GM12878 (cell line): ENCODE data around the gene S100A16.

Experiments
- CEBPB ChIP-seq, 2 experiments: fragments of 150-350 bp in 1 of 2; IDR thresholded peaks; 2 replicates each; pipeline ENCODE4 v1.6.1; 2012 to 2014; ENCODE audit warnings: low read depth in 2 of 2, low read length in 2 of 2, borderline replicate concordance in 1 of 2, inconsistent platforms in 1 of 2
- CREB1 ChIP-seq: IDR thresholded peaks from 2 replicates; pipeline ENCODE4 v1.6.1; 2012; ENCODE audit warnings: low read depth, mild to moderate bottlenecking, inconsistent platforms
- CTCF ChIP-seq, 3 experiments: IDR thresholded peaks in 2 of 3; conservative IDR thresholded peaks in 1 of 3; 2 replicates each; pipeline ENCODE4 v1.5.1; 2011; ENCODE audit warnings: low read depth in 3 of 3, low read length in 3 of 3, mild to moderate bottlenecking in 3 of 3, control low read depth in 2 of 3, moderate library complexity in 2 of 3, inconsistent platforms in 1 of 3, mixed read lengths in 1 of 3; ENCODE audit not compliant: control insufficient read depth in 2 of 3, insufficient read depth in 1 of 3; ENCODE audit errors: extremely low read depth in 1 of 3
- E2F4 ChIP-seq: IDR thresholded peaks from 2 replicates; pipeline ENCODE4 v1.6.1; 2012; ENCODE audit warnings: low read depth, low read length, improper control_type of control experiment
- EP300 ChIP-seq, 2 experiments: fragments of 150-350 bp in 1 of 2; IDR thresholded peaks; 2 replicates each; pipeline ENCODE4 v1.6.1; 2011 to 2012; ENCODE audit warnings: low read depth in 2 of 2, low read length in 2 of 2, borderline replicate concordance in 1 of 2, improper control_type of control experiment in 1 of 2, inconsistent platforms in 1 of 2; ENCODE audit not compliant: control insufficient read depth in 1 of 2
- NFIC ChIP-seq: IDR thresholded peaks from 2 replicates; pipeline ENCODE4 v1.6.1; 2012; ENCODE audit warnings: low read depth, mild to moderate bottlenecking, inconsistent platforms, low read length, moderate library complexity
- POLR2A ChIP-seq: IDR thresholded peaks from 2 replicates; pipeline ENCODE4 v1.6.1; 2011; ENCODE audit warnings: low read depth, mild to moderate bottlenecking, low read length
- RAD51 ChIP-seq: fragments of 450-650 bp; IDR thresholded peaks from 2 replicates; pipeline ENCODE4 v1.6.1; 2016; ENCODE audit warnings: moderate library complexity, mild to moderate bottlenecking, inconsistent platforms
- SPI1 ChIP-seq: IDR thresholded peaks from 2 replicates; pipeline ENCODE4 v1.6.1; 2011; ENCODE audit warnings: low read depth, mild to moderate bottlenecking, low read length, moderate library complexity, borderline replicate concordance; ENCODE audit not compliant: insufficient read depth
- TF ChIP-seq, protein P1 (sequence below): IDR thresholded peaks from 2 replicates; pipeline ENCODE4 v1.6.1; 2011; ENCODE audit warnings: mild to moderate bottlenecking, low read depth, low read length, moderate library complexity; ENCODE audit not compliant: insufficient replicate concordance

- TF ChIP-seq CTCF (IDR thresholded peaks at IDR 0.05 in 2 of 3, conservative IDR thresholded peaks at IDR 0.05 in 1 of 3; ENCODE audit: control insufficient read depth in 2 of 3, extremely low read depth in 1 of 3, insufficient read depth in 1 of 3, low read depth in 3 of 3, low read length in 3 of 3) = no peak
- TF ChIP-seq EP300 (IDR thresholded peaks at IDR 0.05; ENCODE audit: borderline replicate concordance in 1 of 2, control insufficient read depth in 1 of 2, low read depth in 2 of 2, low read length in 2 of 2) = no peak
- TF ChIP-seq POLR2A = no peak
- no peak for TF ChIP-seq NFIC
- no peak for TF ChIP-seq CREB1
- TF ChIP-seq CEBPB (IDR thresholded peaks at IDR 0.05; ENCODE audit: borderline replicate concordance in 1 of 2, low read depth in 2 of 2, low read length in 2 of 2) = no peak
- TF ChIP-seq SPI1 = no peak
- TF ChIP-seq E2F4 = no peak
- TF ChIP-seq, protein P1, sequence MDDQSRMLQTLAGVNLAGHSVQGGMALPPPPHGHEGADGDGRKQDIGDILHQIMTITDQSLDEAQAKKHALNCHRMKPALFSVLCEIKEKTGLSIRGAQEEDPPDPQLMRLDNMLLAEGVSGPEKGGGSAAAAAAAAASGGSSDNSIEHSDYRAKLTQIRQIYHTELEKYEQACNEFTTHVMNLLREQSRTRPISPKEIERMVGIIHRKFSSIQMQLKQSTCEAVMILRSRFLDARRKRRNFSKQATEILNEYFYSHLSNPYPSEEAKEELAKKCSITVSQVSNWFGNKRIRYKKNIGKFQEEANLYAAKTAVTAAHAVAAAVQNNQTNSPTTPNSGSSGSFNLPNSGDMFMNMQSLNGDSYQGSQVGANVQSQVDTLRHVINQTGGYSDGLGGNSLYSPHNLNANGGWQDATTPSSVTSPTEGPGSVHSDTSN = no peak
- no peak for TF ChIP-seq RAD51
Measured at GRCh38 chr1:153577624-153578051, 35.3 kb downstream of the S100A16 start.
